IMR-90 (cell line): ENCODE results near the gene TAF3. TPM values are rescaled to one million over a fixed set of nuclear protein-coding genes. Genes with fewer than 3 reads are reported as not detected.

Source experiments
- ATAC-seq: fragments of 200-7000 bp; cut with Tn5 transposase; 2 replicates; pipeline ENCODE4 v1.9.1; 2020; ENCODE audit warnings: low read depth, mild to moderate bottlenecking, moderate library complexity
- BruUV-seq: library from RNA; stranded (reverse); fragments of 400-500 nt; replicated peaks from 2 replicates; lab custom pipeline; 2021; lab: Mats Ljungman, UMichigan
- CTCF ChIA-PET: fragments of 300-600 bp; formaldehyde crosslinking; extraction: SDS; loops from one replicate; lab custom pipeline; 2021; ENCODE audit warnings: antibody characterized with exemption; lab: Yijun Ruan, JAX
- POLR2A ChIA-PET: fragments of 300-600 bp; sonication (Branson Sonifier 250); formaldehyde crosslinking; loops from one replicate; lab custom pipeline; 2022; ENCODE audit warnings: antibody characterized with exemption; ENCODE audit not compliant: unreplicated experiment; lab: Charles Lee
- DNase-seq: peaks from one replicate; pipeline ENCODE4 v3.0.0; 2013
- H2AFZ ChIP-seq: replicated peaks from 2 replicates; pipeline ENCODE3; 2013; ENCODE audit warnings: low read length, mild to moderate bottlenecking; ENCODE audit not compliant: poor library complexity
- H2AK5ac ChIP-seq: 2 replicates; pipeline ENCODE4 v1.6.1; 2013; ENCODE audit warnings: low read depth, low read length, inconsistent platforms
- H2AK9ac ChIP-seq: replicated peaks from 2 replicates; pipeline ENCODE3; 2013; ENCODE audit warnings: mild to moderate bottlenecking, low read depth, low read length, moderate library complexity; ENCODE audit not compliant: poor library complexity
- H2BK120ac ChIP-seq: 2 replicates; pipeline ENCODE4 v1.6.1; 2013; ENCODE audit warnings: low read depth, low read length, inconsistent platforms
- H2BK15ac ChIP-seq: 3 replicates; pipeline ENCODE4 v1.6.1; 2013; ENCODE audit warnings: low read depth, low read length, inconsistent platforms
- H2BK20ac ChIP-seq: 2 replicates; pipeline ENCODE4 v1.6.1; 2013; ENCODE audit warnings: low read depth, mild to moderate bottlenecking, inconsistent platforms, low read length, moderate library complexity
- H2BK5ac ChIP-seq: 2 replicates; pipeline ENCODE4 v1.6.1; 2013; ENCODE audit warnings: mild to moderate bottlenecking, low read depth, low read length, inconsistent platforms; ENCODE audit not compliant: poor library complexity, severe bottlenecking
- H3K14ac ChIP-seq: replicated peaks from 2 replicates; pipeline ENCODE4 v1.6.1; 2013; ENCODE audit warnings: low read depth, low read length, inconsistent platforms
- H3K18ac ChIP-seq: 2 replicates; pipeline ENCODE4 v1.6.1; 2013; ENCODE audit warnings: low read depth, low read length, control low read depth
- H3K23ac ChIP-seq: 2 replicates; pipeline ENCODE4 v1.6.1; 2013; ENCODE audit warnings: low read depth, low read length, inconsistent platforms
- H3K27ac ChIP-seq: 2 replicates; pipeline ENCODE4 v1.5.1; 2013; ENCODE audit warnings: mild to moderate bottlenecking, control low read depth, low read length; ENCODE audit not compliant: insufficient read depth
- H3K27me3 ChIP-seq: 2 replicates; pipeline ENCODE4 v1.6.1; 2013; ENCODE audit warnings: low read length; ENCODE audit not compliant: control insufficient read depth, insufficient read depth
- H3K36me3 ChIP-seq: 2 replicates; pipeline ENCODE4 v1.6.1; 2013; ENCODE audit warnings: low read length, mixed read lengths; ENCODE audit not compliant: control insufficient read depth, insufficient read depth
- H3K4ac ChIP-seq: 2 replicates; pipeline ENCODE4 v1.6.1; 2013; ENCODE audit warnings: low read depth, low read length, inconsistent platforms
- H3K4me1 ChIP-seq: 2 replicates; pipeline ENCODE4 v1.6.1; 2013; ENCODE audit warnings: low read length, mixed read lengths; ENCODE audit not compliant: control insufficient read depth, insufficient read depth
- H3K4me2 ChIP-seq: 2 replicates; pipeline ENCODE4 v1.6.1; 2013; ENCODE audit warnings: low read depth, mild to moderate bottlenecking, control low read depth, low read length, moderate library complexity
- H3K4me3 ChIP-seq: 2 replicates; pipeline ENCODE4 v1.5.1; 2013; ENCODE audit warnings: low read depth, mild to moderate bottlenecking, control low read depth, low read length, moderate library complexity; ENCODE audit not compliant: insufficient read depth
- H3K56ac ChIP-seq: 2 replicates; pipeline ENCODE4 v1.6.1; 2013; ENCODE audit warnings: low read length, inconsistent platforms; ENCODE audit not compliant: insufficient read depth; ENCODE audit errors: extremely low read depth
- H3K79me1 ChIP-seq, 2 experiments: 2 replicates each; pipeline ENCODE4 v1.6.1; 2013; ENCODE audit warnings: low read length in 2 of 2, inconsistent platforms in 1 of 2, low read depth in 1 of 2
- H3K9ac ChIP-seq: 2 replicates; pipeline ENCODE4 v1.6.1; 2013; ENCODE audit warnings: low read depth, low read length, control low read depth
- H3K9me1 ChIP-seq: 2 replicates; pipeline ENCODE4 v1.6.1; 2013; ENCODE audit warnings: low read length, inconsistent platforms; ENCODE audit not compliant: insufficient read depth
- H3K9me3 ChIP-seq: 2 replicates; pipeline ENCODE4 v1.6.1; 2013; ENCODE audit warnings: low read length; ENCODE audit not compliant: control insufficient read depth, insufficient read depth
- H4K20me1 ChIP-seq: 2 replicates; pipeline ENCODE4 v1.6.1; 2013; ENCODE audit warnings: low read length, inconsistent platforms; ENCODE audit not compliant: insufficient read depth
- H4K5ac ChIP-seq: 2 replicates; pipeline ENCODE4 v1.6.1; 2013; ENCODE audit warnings: mild to moderate bottlenecking, low read depth, low read length, control low read depth
- H4K8ac ChIP-seq, 2 experiments: 2 replicates each; pipeline ENCODE4 v1.6.1; 2013; ENCODE audit warnings: low read depth in 2 of 2, low read length in 2 of 2, control low read depth in 1 of 2, inconsistent platforms in 1 of 2
- H4K91ac ChIP-seq: 2 replicates; pipeline ENCODE4 v1.6.1; 2013; ENCODE audit warnings: low read depth, low read length, inconsistent platforms; ENCODE audit not compliant: insufficient read depth
- BHLHE40 ChIP-seq: fragments of 150-350 bp; IDR thresholded peaks from 2 replicates; pipeline ENCODE4 v1.6.1; 2016; ENCODE audit warnings: mild to moderate bottlenecking, low read depth, low read length
- CEBPB ChIP-seq: IDR thresholded peaks from 2 replicates; pipeline ENCODE4 v1.6.1; 2012; ENCODE audit warnings: low read depth, low read length, improper control_type of control experiment
- CHD1 ChIP-seq: IDR thresholded peaks from 2 replicates; pipeline ENCODE4 v1.6.1; 2012; ENCODE audit warnings: low read depth, low read length, improper control_type of control experiment
- CTCF ChIP-seq: conservative IDR thresholded peaks from 2 replicates; pipeline ENCODE4 v1.5.1; 2012; ENCODE audit warnings: mild to moderate bottlenecking, low read depth, low read length, improper control_type of control experiment
- ELK1 ChIP-seq: fragments of 150-350 bp; IDR thresholded peaks from 2 replicates; pipeline ENCODE4 v1.6.1; 2016; ENCODE audit warnings: low read depth, mild to moderate bottlenecking, low read length, moderate library complexity, borderline replicate concordance
- FOS ChIP-seq: fragments of 150-350 bp; IDR thresholded peaks from 2 replicates; pipeline ENCODE4 v1.6.1; 2016; ENCODE audit warnings: low read depth, low read length
- MAFK ChIP-seq: IDR thresholded peaks from 2 replicates; pipeline ENCODE4 v1.6.1; 2012; ENCODE audit warnings: low read depth, low read length, improper control_type of control experiment
- MAZ ChIP-seq: IDR thresholded peaks from 2 replicates; pipeline ENCODE4 v1.6.1; 2012; ENCODE audit warnings: low read depth, mild to moderate bottlenecking, low read length, improper control_type of control experiment, moderate library complexity, borderline replicate concordance
- MXI1 ChIP-seq: IDR thresholded peaks from 2 replicates; pipeline ENCODE4 v1.6.1; 2012; ENCODE audit warnings: low read depth, mild to moderate bottlenecking, low read length, moderate library complexity, borderline replicate concordance
- NFE2L2 ChIP-seq: fragments of 150-350 bp; IDR thresholded peaks from 2 replicates; pipeline ENCODE4 v1.6.1; 2016; ENCODE audit warnings: low read depth, mild to moderate bottlenecking, low read length
- POLR2A ChIP-seq: IDR thresholded peaks from 2 replicates; pipeline ENCODE4 v1.6.1; 2012; ENCODE audit warnings: mild to moderate bottlenecking, low read depth, low read length
- RAD21 ChIP-seq: IDR thresholded peaks from 2 replicates; pipeline ENCODE4 v1.6.1; 2012; ENCODE audit warnings: low read length, improper control_type of control experiment
- RCOR1 ChIP-seq: IDR thresholded peaks from 2 replicates; pipeline ENCODE4 v1.6.1; 2012; ENCODE audit warnings: mild to moderate bottlenecking, low read length, improper control_type of control experiment; ENCODE audit not compliant: insufficient replicate concordance
- RFX5 ChIP-seq: IDR thresholded peaks from 2 replicates; pipeline ENCODE4 v1.8.0; 2012; ENCODE audit warnings: low read depth, mild to moderate bottlenecking, low read length, moderate library complexity
- SMC3 ChIP-seq: fragments of 150-350 bp; IDR thresholded peaks from 2 replicates; pipeline ENCODE4 v1.6.1; 2016; ENCODE audit warnings: low read depth, mild to moderate bottlenecking, antibody characterized with exemption, low read length, moderate library complexity
- USF2 ChIP-seq: fragments of 150-350 bp; IDR thresholded peaks from 2 replicates; pipeline ENCODE4 v1.6.1; 2017; ENCODE audit warnings: mild to moderate bottlenecking, antibody characterized with exemption, low read length, low read depth
- WGBS, 2 experiments: methylation state at CpG; one replicate each; pipeline versions ENCODE4 v1.1.5 to v1.1.7; 2013; ENCODE audit warnings: missing lambda C conversion rate in 2 of 2; ENCODE audit not compliant: insufficient read length in 1 of 2; ENCODE audit errors: extremely low coverage in 2 of 2; 5-methylcytosine and 5-hydroxymethylcytosine counted together
- dilution Hi-C: fragments of 300-500 bp; cut with HindIII; formaldehyde crosslinking; loops from one replicate; pipeline ENCODE4 v1.14.3; 2018; ENCODE audit warnings: low sequenced_read_pairs; ENCODE audit not compliant: unreplicated experiment
- in situ Hi-C: fragments of 300-500 bp; cut with MboI; formaldehyde crosslinking; loops from 3 replicates; pipeline ENCODE4 v1.14.3; 2019; ENCODE audit warnings: low sequenced_read_pairs, inconsistent platforms, mixed read lengths
- intact Hi-C: fragments of 100-400 bp; cut with micrococcal nuclease; formaldehyde crosslinking; loops from 2 replicates; pipeline ENCODE4 v1.10.0; 2022
- polyA plus RNA-seq, 3 experiments: library from polyadenylated mRNA; depleted of rRNA; stranded (reverse); fragments of >200 nt; gene quantifications; 2 replicates each; pipeline ENCODE4 v1.2.3, GENCODE V29; 2012; ENCODE audit warnings: low replicate concordance in 1 of 3
- total RNA-seq: library from RNA; depleted of rRNA; stranded (reverse); fragments of >200 nt; gene quantifications from 2 replicates; pipeline ENCODE4 v1.2.3, GENCODE V29; 2012

The TAF3 gene
- total and polyA plus RNA-seq, 2 of the 4 experiments (the other 2 are of a cell fraction): 1.4 to 2.3 TPM

- Histone ChIP-seq H3K27ac (no peak overlapping the region), H3K4me1 (no peaks in the 10 kb centered on the region), H3K79me1 (peaks cover 5 to 9% of the 10 kb centered on the region in 2 experiments), H3K27me3 (no peaks in the 10 kb centered on the region), H3K9ac (no peak overlapping the region), H3K4ac (no peak overlapping the region), H3K23ac (no peak overlapping the region), H2AK9ac (no peak overlapping the region), H3K4me3 (0 out of 2 replicates have a peak overlapping the region, but pooled peaks have one; percentile 34), H3K9me3 (no peaks in the 10 kb centered on the region), H2AK5ac (no peak overlapping the region), H3K56ac (no peak overlapping the region), H2BK20ac (no peak overlapping the region), H2BK15ac (no peak overlapping the region), H3K14ac (no peak overlapping the region), H4K91ac (no peak overlapping the region), H4K20me1 (peaks cover 7% of the 10 kb centered on the region; the same call in 1 of the 2 replicates), H2AFZ (no peak overlapping the region), H3K4me2 (peak overlapping the region; percentile 98), H2BK120ac (no peak overlapping the region), H4K8ac (no peak overlapping the region), H3K18ac (no peak overlapping the region), H2BK5ac (no peak overlapping the region), H4K5ac (no peak overlapping the region), H3K36me3 (no peaks in the 10 kb centered on the region), H3K9me1 (peaks cover 4% of the 10 kb centered on the region; the same call in 1 of the 2 replicates)
- ChIA-PET POLR2A (no interaction called here), CTCF (interaction anchor here (0.5 to 1.6 kb wide), 5 partner anchors 15 to 1337 kb away, joined by 3 to 6 read pairs (median 3); no protein-coding TSS in a partner anchor)
- ATAC-seq (no peak), DNase-seq (peak; percentile 11)
- no CpG with 5 or more reads among the region's 5 CpGs for WGBS, 2 experiments
- intact Hi-C loops: loop anchor here (1.0 to 5.0 kb wide), 4 partner anchors 180 to 1431 kb away; partner anchors contain the start of gene GATA3
- in situ Hi-C loops: loop anchor here (5.0 kb wide), 1 partner anchor 1335 kb away; no protein-coding TSS in a partner anchor
- dilution Hi-C loops: no loop called here
- BruUV-seq: no TSS peak
- TF ChIP-seq POLR2A (no peak), RFX5 (no peak), CTCF (peak; percentile 86), FOS (no peak), MAZ (no peak), CHD1 (no peak), CEBPB (no peak), ELK1 (no peak), BHLHE40 (no peak), MAFK (no peak), RCOR1 (no peak), USF2 (no peak), SMC3 (peak; percentile 81), NFE2L2 (no peak), MXI1 (no peak), RAD21 (peak; percentile 85)
These were observed 53.7 kb downstream of the TAF3 start for GRCh38 chr10:7872041-7872442.
